GM23338 (cell line): ENCODE measurements around the gene CLP1. TPM values are rescaled to one million over a fixed set of nuclear protein-coding genes. Genes with fewer than 3 reads are reported as not detected.

Experiments
- ATAC-seq: fragments of 200-7000 bp; cut with Tn5 transposase; 3 replicates; pipeline ENCODE4 v1.9.1; 2020
- DNase-seq: peaks from one replicate; pipeline ENCODE4 v3.0.0-alpha.2; 2015; ENCODE audit warnings: low spot score
- H2AFZ ChIP-seq: fragments of 200-600 bp; sonication (generic); 2 replicates; pipeline ENCODE4 v1.8.0; 2016; ENCODE audit warnings: antibody characterized with exemption, mild to moderate bottlenecking, moderate library complexity
- H3F3A ChIP-seq: fragments of 200-600 bp; sonication (generic); replicated peaks from 2 replicates; pipeline ENCODE4 v1.8.0; 2017; ENCODE audit warnings: antibody characterized with exemption, mixed run types, low read depth
- H3K27ac ChIP-seq: fragments of 200-600 bp; sonication (generic); 2 replicates; pipeline ENCODE4 v1.6.1; 2016; ENCODE audit warnings: low read depth
- H3K27me3 ChIP-seq: fragments of 200-600 bp; sonication (generic); 2 replicates; pipeline ENCODE4 v1.8.0; 2016; ENCODE audit warnings: mild to moderate bottlenecking, mixed run types, moderate library complexity; ENCODE audit not compliant: insufficient read depth
- H3K36me3 ChIP-seq: fragments of 200-600 bp; sonication (generic); 2 replicates; pipeline ENCODE4 v1.8.0; 2016; ENCODE audit warnings: mild to moderate bottlenecking; ENCODE audit not compliant: insufficient read depth
- H3K4me1 ChIP-seq: fragments of 200-600 bp; sonication (generic); 2 replicates; pipeline ENCODE4 v1.8.0; 2016; ENCODE audit warnings: mild to moderate bottlenecking, moderate library complexity; ENCODE audit not compliant: insufficient read depth
- H3K4me2 ChIP-seq: fragments of 200-600 bp; sonication (generic); 2 replicates; pipeline ENCODE4 v1.7.1; 2017; ENCODE audit warnings: mixed run types
- H3K4me3 ChIP-seq: fragments of 200-600 bp; sonication (generic); 2 replicates; pipeline ENCODE4 v1.6.1; 2016; ENCODE audit warnings: mixed run types
- H3K79me2 ChIP-seq: fragments of 200-600 bp; sonication (generic); replicated peaks from 2 replicates; pipeline ENCODE4 v1.8.0; 2017; ENCODE audit warnings: mild to moderate bottlenecking; ENCODE audit not compliant: insufficient read depth
- H3K9me2 ChIP-seq: fragments of 200-600 bp; sonication (generic); 2 replicates; pipeline ENCODE4 v1.8.0; 2017; ENCODE audit not compliant: insufficient read depth
- H4K20me1 ChIP-seq: fragments of 200-600 bp; sonication (generic); replicated peaks from 2 replicates; pipeline ENCODE4 v1.8.0; 2017; ENCODE audit warnings: mild to moderate bottlenecking; ENCODE audit not compliant: insufficient read depth
- H3K27ac Mint-ChIP-seq: 2 replicates; pipeline ENCODE4 v1.8.0; 2020; ENCODE audit warnings: inconsistent platforms, mild to moderate bottlenecking, moderate library complexity, mixed read lengths
- H3K27me3 Mint-ChIP-seq: 3 replicates; pipeline ENCODE4 v1.8.0; 2022; ENCODE audit warnings: low read depth, mild to moderate bottlenecking, moderate library complexity, mixed read lengths, inconsistent platforms; ENCODE audit not compliant: insufficient read depth, poor library complexity
- H3K36me3 Mint-ChIP-seq: 3 replicates; pipeline ENCODE4 v1.8.0; 2021; ENCODE audit warnings: low read depth, mild to moderate bottlenecking, inconsistent platforms, moderate library complexity, mixed read lengths
- H3K4me1 Mint-ChIP-seq: 3 replicates; pipeline ENCODE4 v1.8.0; 2020; ENCODE audit warnings: mild to moderate bottlenecking, inconsistent platforms, mixed read lengths
- H3K4me3 Mint-ChIP-seq: 3 replicates; pipeline ENCODE4 v1.8.0; 2021; ENCODE audit warnings: moderate library complexity, mild to moderate bottlenecking, inconsistent platforms, mixed read lengths
- H3K9me3 Mint-ChIP-seq: 3 replicates; pipeline ENCODE4 v1.8.0; 2020; ENCODE audit warnings: moderate library complexity, mild to moderate bottlenecking, inconsistent platforms, mixed read lengths
- CTCF ChIP-seq, 2 experiments: fragments of 200-600 bp in 1 of 2; sonication (generic) in 1 of 2; conservative IDR thresholded peaks; 2 replicates each; pipeline versions ENCODE4 v1.5.1 to v1.6.1; 2016 to 2017; ENCODE audit warnings: antibody characterized with exemption in 2 of 2, low read depth in 2 of 2, mild to moderate bottlenecking in 2 of 2, moderate library complexity in 1 of 2
- EZH2 ChIP-seq: fragments of 200-600 bp; sonication (generic); IDR thresholded peaks from one replicate; pipeline ENCODE4 v1.8.0; 2017; ENCODE audit warnings: antibody characterized with exemption, mild to moderate bottlenecking, low read depth; ENCODE audit not compliant: unreplicated experiment
- EZH2phosphoT487 ChIP-seq: fragments of 200-600 bp; sonication (generic); IDR thresholded peaks from one replicate; pipeline ENCODE4 v1.8.1; 2018; ENCODE audit warnings: antibody characterized with exemption; ENCODE audit not compliant: unreplicated experiment
- JUNB ChIP-seq: IDR thresholded peaks from one replicate; pipeline ENCODE4 v1.6.1; 2016; ENCODE audit warnings: antibody characterized with exemption; ENCODE audit not compliant: unreplicated experiment
- NANOG ChIP-seq: IDR thresholded peaks from 2 replicates; pipeline ENCODE4 v1.6.1; 2016; ENCODE audit warnings: antibody characterized with exemption, borderline replicate concordance
- POLR2AphosphoS5 ChIP-seq: IDR thresholded peaks from 2 replicates; pipeline ENCODE4 v1.6.1; 2016; ENCODE audit warnings: antibody characterized with exemption, low read depth
- STAT1 ChIP-seq: IDR thresholded peaks from one replicate; pipeline ENCODE4 v1.6.1; 2016; ENCODE audit warnings: antibody characterized with exemption; ENCODE audit not compliant: unreplicated experiment
- ZNF114 ChIP-seq: fragments of 250-450 bp; sonication (Bioruptor Pico); IDR thresholded peaks from 2 replicates; pipeline ENCODE4 v1.5.0; 2020; ENCODE audit warnings: mild to moderate bottlenecking, moderate library complexity
- ZNF331 ChIP-seq: fragments of 250-450 bp; sonication (Bioruptor Pico); IDR thresholded peaks from 2 replicates; pipeline ENCODE4 v1.5.0; 2020; ENCODE audit warnings: low read depth, mild to moderate bottlenecking, moderate library complexity
- ZNF462 ChIP-seq: fragments of 250-450 bp; sonication (Bioruptor Pico); IDR thresholded peaks from 2 replicates; pipeline ENCODE4 v1.5.0; 2020; ENCODE audit warnings: mild to moderate bottlenecking, moderate library complexity
- polyA plus RNA-seq: library from polyadenylated mRNA; unstranded; fragments of >200 nt; fragmentation: Nextera tagmentation; extraction: Ambion mirVana; gene quantifications from 2 replicates; pipeline ENCODE4 v1.2.1, GENCODE V29; 2016
- total RNA-seq: library from RNA; depleted of rRNA; stranded (reverse); fragments of >200 nt; shearing (Covaris generic); gene quantifications from 2 replicates; pipeline ENCODE4 v1.2.3, GENCODE V29; 2014
- TF ChIP-seq, protein P1 (sequence below): IDR thresholded peaks from 2 replicates; pipeline ENCODE4 v1.6.1; 2016; ENCODE audit warnings: antibody characterized with exemption
- TF ChIP-seq, protein P2 (sequence below): IDR thresholded peaks from one replicate; pipeline ENCODE4 v1.6.1; 2018; ENCODE audit warnings: antibody characterized with exemption; ENCODE audit not compliant: unreplicated experiment

The CLP1 gene
- total and polyA plus RNA-seq, 2 experiments from 2014 or later = 16.8 to 25.2 TPM

DNA sequence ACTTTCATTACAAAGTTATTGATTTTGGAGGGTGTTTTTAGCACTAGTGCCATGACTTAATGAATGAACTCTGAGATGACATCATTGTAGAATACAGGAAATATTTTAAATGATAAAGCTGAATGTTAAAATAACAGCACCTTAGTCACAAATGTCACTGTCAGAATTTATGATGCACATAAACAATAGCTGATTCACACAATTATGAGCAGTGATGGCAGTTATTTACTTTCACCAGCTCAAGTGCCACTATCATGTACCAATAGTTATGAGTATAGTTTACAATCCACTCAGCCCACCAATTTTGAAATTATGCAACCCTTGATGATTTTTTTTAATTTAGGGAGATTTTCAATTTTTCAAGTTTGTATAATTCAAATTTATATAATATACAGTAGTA lies 37.1 kb upstream of the CLP1 start (continued):
- no peak for TF ChIP-seq ZNF462 (CRISPR knock-in tag)
- TF ChIP-seq, protein P1, sequence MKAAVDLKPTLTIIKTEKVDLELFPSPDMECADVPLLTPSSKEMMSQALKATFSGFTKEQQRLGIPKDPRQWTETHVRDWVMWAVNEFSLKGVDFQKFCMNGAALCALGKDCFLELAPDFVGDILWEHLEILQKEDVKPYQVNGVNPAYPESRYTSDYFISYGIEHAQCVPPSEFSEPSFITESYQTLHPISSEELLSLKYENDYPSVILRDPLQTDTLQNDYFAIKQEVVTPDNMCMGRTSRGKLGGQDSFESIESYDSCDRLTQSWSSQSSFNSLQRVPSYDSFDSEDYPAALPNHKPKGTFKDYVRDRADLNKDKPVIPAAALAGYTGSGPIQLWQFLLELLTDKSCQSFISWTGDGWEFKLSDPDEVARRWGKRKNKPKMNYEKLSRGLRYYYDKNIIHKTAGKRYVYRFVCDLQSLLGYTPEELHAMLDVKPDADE = no peak
- TF ChIP-seq ZNF114 (CRISPR knock-in tag) = no peak

- no peak overlapping the region for H3K4me3 ChIP-seq
- H3K27ac Mint-ChIP-seq = no peak overlapping the region
- no peaks in the 10 kb centered on the region for H3K4me1 Mint-ChIP-seq
- no peaks in the 10 kb centered on the region for H4K20me1 ChIP-seq
- DNase-seq (no peak), ATAC-seq (no peak)
- H3K79me2 ChIP-seq = no peaks in the 10 kb centered on the region
- peaks cover 25% of the 10 kb centered on the region; the same call in 2 of the 3 replicates for H3K9me3 Mint-ChIP-seq
- no peaks in the 10 kb centered on the region for H3K4me1 ChIP-seq
- H3K9me2 ChIP-seq = no peaks in the 10 kb centered on the region; the same call in 1 of the 2 replicates
- no peak overlapping the region for H2AFZ ChIP-seq
- H3K36me3 ChIP-seq = no peaks in the 10 kb centered on the region
- peaks cover 6% of the 10 kb centered on the region for H3K27me3 Mint-ChIP-seq
- H3K4me2 ChIP-seq = no peak overlapping the region
- no peaks in the 10 kb centered on the region for H3F3A ChIP-seq
- peaks cover 20% of the 10 kb centered on the region; the same call in 2 of the 3 replicates for H3K36me3 Mint-ChIP-seq
- H3K27me3 ChIP-seq = no peaks in the 10 kb centered on the region
- no peak overlapping the region for H3K27ac ChIP-seq
- no peak overlapping the region for H3K4me3 Mint-ChIP-seq
- TF ChIP-seq, protein P2, sequence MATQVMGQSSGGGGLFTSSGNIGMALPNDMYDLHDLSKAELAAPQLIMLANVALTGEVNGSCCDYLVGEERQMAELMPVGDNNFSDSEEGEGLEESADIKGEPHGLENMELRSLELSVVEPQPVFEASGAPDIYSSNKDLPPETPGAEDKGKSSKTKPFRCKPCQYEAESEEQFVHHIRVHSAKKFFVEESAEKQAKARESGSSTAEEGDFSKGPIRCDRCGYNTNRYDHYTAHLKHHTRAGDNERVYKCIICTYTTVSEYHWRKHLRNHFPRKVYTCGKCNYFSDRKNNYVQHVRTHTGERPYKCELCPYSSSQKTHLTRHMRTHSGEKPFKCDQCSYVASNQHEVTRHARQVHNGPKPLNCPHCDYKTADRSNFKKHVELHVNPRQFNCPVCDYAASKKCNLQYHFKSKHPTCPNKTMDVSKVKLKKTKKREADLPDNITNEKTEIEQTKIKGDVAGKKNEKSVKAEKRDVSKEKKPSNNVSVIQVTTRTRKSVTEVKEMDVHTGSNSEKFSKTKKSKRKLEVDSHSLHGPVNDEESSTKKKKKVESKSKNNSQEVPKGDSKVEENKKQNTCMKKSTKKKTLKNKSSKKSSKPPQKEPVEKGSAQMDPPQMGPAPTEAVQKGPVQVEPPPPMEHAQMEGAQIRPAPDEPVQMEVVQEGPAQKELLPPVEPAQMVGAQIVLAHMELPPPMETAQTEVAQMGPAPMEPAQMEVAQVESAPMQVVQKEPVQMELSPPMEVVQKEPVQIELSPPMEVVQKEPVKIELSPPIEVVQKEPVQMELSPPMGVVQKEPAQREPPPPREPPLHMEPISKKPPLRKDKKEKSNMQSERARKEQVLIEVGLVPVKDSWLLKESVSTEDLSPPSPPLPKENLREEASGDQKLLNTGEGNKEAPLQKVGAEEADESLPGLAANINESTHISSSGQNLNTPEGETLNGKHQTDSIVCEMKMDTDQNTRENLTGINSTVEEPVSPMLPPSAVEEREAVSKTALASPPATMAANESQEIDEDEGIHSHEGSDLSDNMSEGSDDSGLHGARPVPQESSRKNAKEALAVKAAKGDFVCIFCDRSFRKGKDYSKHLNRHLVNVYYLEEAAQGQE = no peak
- TF ChIP-seq EZH2phosphoT487 = no peak
- TF ChIP-seq ZNF331 = no peak
- TF ChIP-seq STAT1 = no peak
- no peak for TF ChIP-seq JUNB
- TF ChIP-seq, protein P1 = no peak
- no peak for TF ChIP-seq EZH2
- TF ChIP-seq NANOG = no peak
- no peak for TF ChIP-seq POLR2AphosphoS5
- TF ChIP-seq ZNF114 (CRISPR knock-in tag) = no peak
- TF ChIP-seq CTCF (conservative IDR thresholded peaks at IDR 0.05; ENCODE audit: low read depth in 2 of 2) = no peak
These were observed 35.3 kb upstream of the CLP1 start for GRCh38 chr11:57622263-57622662.
